ENCODE data around the gene EEF1AKMT3. TPM values are rescaled to one million over a fixed set of nuclear protein-coding genes. Genes with fewer than 3 reads are reported as not detected.
"Not testable (repeated sequence)": the region's sequence is repeated elsewhere in the genome, so short reads cannot be mapped to it uniquely, and the experiment has no call there.

EEF1AKMT3 gene
- polyA plus RNA-seq, 3 donors from 2014 or later = 1.3 to 3.4 (median 2.8) TPM

- DNase-seq = no peak
- no peak overlapping the region for H3K27ac Mint-ChIP-seq
- H3K4me1 Mint-ChIP-seq = peaks cover 0 to 2% of the 10 kb centered on the region in 2 donors
- peaks cover 0 to 11% (median 3%) of the 10 kb centered on the region in 3 donors for H3K36me3 Mint-ChIP-seq
- peaks cover 0 to 2% (median 2%) of the 10 kb centered on the region in 3 donors for H3K27me3 Mint-ChIP-seq (ENCODE audit: low read depth in 3 of 3)
- no peak overlapping the region for H3K4me3 Mint-ChIP-seq
- no peaks in the 10 kb centered on the region for H3K9me3 Mint-ChIP-seq
Observed at GRCh38 chr12:57817261-57817989, 45.0 kb downstream of the EEF1AKMT3 start.

DNA sequence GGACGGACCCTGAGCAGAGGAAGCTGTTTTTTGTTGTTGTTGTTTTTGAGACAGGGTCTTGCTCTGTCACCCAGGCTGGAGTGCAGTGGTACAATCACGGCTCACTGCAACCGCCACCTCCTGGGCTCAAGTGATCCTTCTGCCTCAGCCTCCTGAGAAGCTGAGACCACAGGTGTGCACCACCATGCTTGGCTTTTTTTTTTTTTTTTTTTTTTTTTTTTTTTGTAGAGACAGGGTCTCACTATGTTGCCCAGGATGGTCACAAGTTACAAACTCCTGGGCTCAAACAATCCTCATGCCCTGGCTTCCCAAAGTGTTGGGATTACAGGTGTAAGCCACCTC is 45.5 kb downstream of the EEF1AKMT3 start:
- H3K27me3 Mint-ChIP-seq (ENCODE audit: low read depth in 3 of 3); H3K27ac Mint-ChIP-seq: not testable (repeated sequence)

GRCh38 chr12:57820119-57820518 is 47.7 kb downstream of the EEF1AKMT3 start:
- H3K4me3 Mint-ChIP-seq; DNase-seq; H3K27ac Mint-ChIP-seq; H3K4me1 Mint-ChIP-seq; H3K27me3 Mint-ChIP-seq (ENCODE audit: low read depth in 3 of 3); H3K9me3 Mint-ChIP-seq: not testable (repeated sequence)
- H3K36me3 Mint-ChIP-seq = peaks cover 10 to 26% (median 11%) of the 10 kb centered on the region in 3 donors

More for the DNA sequence above, 45.5 kb downstream of the EEF1AKMT3 start:
- not testable (repeated sequence) for H3K4me1 Mint-ChIP-seq, H3K9me3 Mint-ChIP-seq, DNase-seq, H3K4me3 Mint-ChIP-seq
- peaks cover 1 to 17% (median 4%) of the 10 kb centered on the region in 3 donors for H3K36me3 Mint-ChIP-seq

DNA sequence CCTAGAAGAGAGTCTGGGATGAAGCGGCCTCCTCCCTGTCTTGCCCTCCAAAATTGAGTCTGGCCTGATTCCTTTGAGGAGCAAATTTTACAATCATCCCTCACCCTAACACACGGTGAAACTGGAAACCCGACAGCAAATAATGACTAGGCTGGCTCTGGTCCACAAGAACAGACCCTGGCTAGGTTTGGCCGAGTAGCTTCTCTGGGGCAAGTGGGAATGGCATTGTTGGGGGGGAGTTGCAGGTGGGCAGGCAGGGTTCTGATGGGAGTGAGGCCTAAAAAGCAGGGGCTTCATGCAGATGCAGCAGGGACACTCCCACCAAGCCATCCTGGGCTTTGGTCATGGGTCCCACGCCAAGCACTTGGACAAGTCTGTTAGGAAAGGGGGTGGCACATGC is 48.6 kb downstream of the EEF1AKMT3 start:
- not testable (repeated sequence) for H3K27ac Mint-ChIP-seq, H3K9me3 Mint-ChIP-seq

DNA sequence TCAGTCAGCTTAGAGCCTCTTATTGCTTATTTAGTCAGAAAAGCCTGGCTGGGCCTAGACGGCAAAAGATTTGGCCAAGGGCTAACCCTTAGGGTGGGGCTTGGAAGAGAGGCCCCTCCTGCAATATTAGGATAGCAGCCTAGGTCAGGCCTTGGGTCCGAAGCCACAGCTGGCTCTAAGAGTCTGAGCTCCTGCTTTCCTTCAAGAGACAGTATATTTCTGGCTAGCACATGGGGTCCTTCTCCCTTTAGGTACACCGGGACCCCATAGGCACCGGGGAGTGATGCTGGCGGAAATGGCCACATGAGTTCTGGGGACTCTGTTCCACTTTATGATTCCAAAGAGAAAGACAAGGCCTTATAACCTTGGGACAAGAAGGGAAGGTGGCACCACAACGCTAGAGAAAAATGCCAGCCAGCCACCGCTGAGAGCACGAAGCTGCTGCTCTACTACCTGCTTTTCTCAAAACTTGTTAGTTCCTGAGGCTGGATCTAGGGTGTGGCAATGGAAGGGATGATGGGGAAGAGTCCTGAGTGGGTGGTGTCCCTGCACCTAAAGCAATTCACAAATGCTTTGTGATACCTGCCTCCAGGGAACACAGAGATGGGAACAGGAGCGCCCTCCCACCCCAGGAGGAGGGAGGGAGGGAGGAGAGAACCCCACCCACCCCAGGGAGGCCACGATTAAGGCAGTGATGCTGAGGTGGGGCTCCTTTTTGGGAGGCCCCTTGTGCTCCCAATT is 49.2 kb downstream of the EEF1AKMT3 start:
- Mint-ChIP-seq H3K27ac (peak overlapping the region in 1 of 6 donors; percentile 40), H3K36me3 (peaks cover 11 to 34% (median 18%) of the 10 kb centered on the region in 3 donors), H3K9me3 (no peaks in the 10 kb centered on the region), H3K4me3 (no peak overlapping the region), H3K27me3 (ENCODE audit: low read depth in 3 of 3) (peaks cover 2 to 5% (median 2%) of the 10 kb centered on the region in 3 donors), H3K4me1 (peaks cover 0 to 2% of the 10 kb centered on the region in 2 donors)
- no peak for DNase-seq

More for the DNA sequence above, 48.6 kb downstream of the EEF1AKMT3 start:
- DNase-seq; H3K27me3 Mint-ChIP-seq (ENCODE audit: low read depth in 3 of 3); H3K4me1 Mint-ChIP-seq; H3K4me3 Mint-ChIP-seq: not testable (repeated sequence)
- H3K36me3 Mint-ChIP-seq = peaks cover 11 to 34% (median 18%) of the 10 kb centered on the region in 3 donors

DNA sequence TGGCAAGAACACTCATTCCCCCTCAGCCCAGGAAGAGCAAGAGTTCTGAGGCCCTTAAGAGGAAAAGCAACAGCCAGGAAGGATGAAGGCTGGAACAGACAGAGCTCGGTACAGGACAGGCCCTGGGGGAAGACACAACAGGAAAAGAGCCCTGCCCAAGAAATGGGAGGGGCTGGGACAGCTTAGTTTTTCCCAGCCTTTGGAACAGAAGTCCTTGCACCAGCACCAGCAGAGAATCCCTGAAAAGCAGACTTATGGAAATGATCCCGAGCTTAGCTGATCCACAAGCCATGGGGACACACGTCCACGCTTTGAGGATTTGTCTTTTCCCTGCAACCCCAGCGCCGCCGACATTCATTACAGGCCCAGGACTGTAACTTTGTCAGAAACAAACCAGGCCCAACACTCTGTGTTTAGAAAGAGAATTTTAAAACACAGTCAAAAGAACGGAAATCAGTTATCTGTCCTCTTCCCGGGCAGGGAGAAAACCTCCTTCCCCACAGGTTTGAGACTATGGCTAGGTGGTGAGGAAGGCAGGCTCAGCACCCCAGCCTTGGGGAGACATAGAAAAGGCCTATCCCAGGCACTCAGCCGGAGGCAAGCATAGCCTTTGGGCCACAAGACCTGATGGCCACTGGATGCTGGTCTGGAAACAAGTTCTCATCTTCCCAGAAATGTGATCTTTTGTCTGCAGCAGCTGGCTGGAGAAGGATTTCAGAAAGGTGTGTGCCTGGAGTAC is 50.1 kb downstream of the EEF1AKMT3 start:
- Mint-ChIP-seq H3K27me3 (ENCODE audit: low read depth in 3 of 3) (peaks cover 2 to 5% (median 2%) of the 10 kb centered on the region in 3 donors), H3K4me1 (peaks cover 0 to 2% of the 10 kb centered on the region in 2 donors), H3K36me3 (peaks cover 11 to 40% (median 18%) of the 10 kb centered on the region in 3 donors), H3K4me3 (no peak overlapping the region), H3K27ac (peak overlapping the region in 1 of 6 donors; percentile 37), H3K9me3 (no peaks in the 10 kb centered on the region)
- DNase-seq = no peak

DNA sequence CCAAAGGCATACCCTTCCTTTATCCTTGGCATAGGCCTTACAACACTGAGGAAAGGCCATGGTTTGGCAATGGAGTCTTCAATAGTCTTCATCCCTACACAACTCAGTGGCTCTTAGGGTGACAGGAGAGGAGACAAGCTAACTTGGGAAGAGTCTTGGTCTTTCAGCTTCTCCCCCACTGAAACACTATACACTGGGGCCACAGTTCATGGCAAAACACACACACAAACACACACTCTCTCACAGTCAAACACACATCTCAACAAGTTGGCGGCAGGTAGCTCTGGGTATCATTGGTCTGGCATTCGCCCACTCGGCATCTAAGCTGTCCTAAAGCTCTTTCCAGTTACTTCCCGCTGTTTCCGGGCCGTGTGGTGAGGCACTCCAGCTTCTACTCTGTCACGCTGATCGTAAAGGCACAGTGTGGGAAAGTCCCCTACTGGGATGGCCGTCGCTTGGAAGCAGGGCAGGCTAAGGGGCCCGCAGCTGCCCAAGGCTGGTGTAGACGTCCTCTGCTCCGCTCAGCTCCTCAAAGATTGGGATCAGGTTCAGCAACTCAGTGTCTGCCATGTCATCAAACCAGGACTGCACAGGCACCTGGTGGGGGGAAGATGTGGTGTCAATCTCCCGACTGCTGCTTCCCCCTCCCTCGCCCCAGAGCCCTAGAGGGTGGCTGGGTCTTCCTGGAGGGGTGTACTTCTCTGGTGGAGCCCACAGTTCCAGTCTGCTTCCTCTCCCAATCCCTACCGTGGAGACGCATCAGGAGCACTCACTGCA is 50.9 kb downstream of the EEF1AKMT3 start:
- peaks cover 0 to 2% of the 10 kb centered on the region in 2 donors for H3K4me1 Mint-ChIP-seq
- H3K4me3 Mint-ChIP-seq = no peak overlapping the region
- peaks cover 11 to 40% (median 18%) of the 10 kb centered on the region in 3 donors for H3K36me3 Mint-ChIP-seq
- H3K27ac Mint-ChIP-seq = peak overlapping the region in 1 of 6 donors; percentile 61
- no peak for DNase-seq
- peaks cover 2 to 5% (median 2%) of the 10 kb centered on the region in 3 donors for H3K27me3 Mint-ChIP-seq (ENCODE audit: low read depth in 3 of 3)
- no peaks in the 10 kb centered on the region for H3K9me3 Mint-ChIP-seq

- Mint-ChIP-seq H3K27me3 (ENCODE audit: low read depth in 3 of 3) (peaks cover 2 to 5% (median 2%) of the 10 kb centered on the region in 3 donors), H3K27ac (no peak overlapping the region), H3K4me1 (peaks cover 3 to 7% of the 10 kb centered on the region in 2 donors), H3K36me3 (peaks cover 11 to 37% (median 18%) of the 10 kb centered on the region in 3 donors), H3K4me3 (no peak overlapping the region), H3K9me3 (no peaks in the 10 kb centered on the region)
- no peak for DNase-seq
Observed at GRCh38 chr12:57823908-57824640, 51.7 kb downstream of the EEF1AKMT3 start.

DNA sequence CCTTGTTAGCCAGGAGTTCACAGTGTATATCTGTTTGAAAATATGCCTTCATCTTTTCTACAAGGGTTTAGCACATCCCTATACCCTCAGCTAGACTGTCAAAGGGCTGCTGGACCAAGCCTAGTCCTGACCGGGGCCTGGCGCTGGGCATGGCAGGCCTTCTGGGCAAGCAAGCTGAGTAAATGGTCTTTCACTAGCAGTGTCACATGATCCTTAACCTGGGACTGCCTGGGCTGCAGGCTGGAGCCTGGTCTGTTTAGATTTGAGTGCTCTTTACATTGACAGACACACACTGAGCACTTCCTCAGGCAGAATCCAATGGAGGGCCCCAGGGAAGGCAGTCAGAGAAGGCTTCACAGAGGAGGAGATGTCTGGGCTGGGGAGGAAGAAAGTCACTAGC is 53.0 kb downstream of the EEF1AKMT3 start:
- Mint-ChIP-seq H3K27me3 (ENCODE audit: low read depth in 3 of 3) (peaks cover 2 to 5% (median 2%) of the 10 kb centered on the region in 3 donors), H3K36me3 (peaks cover 11 to 41% (median 18%) of the 10 kb centered on the region in 3 donors), H3K27ac (peak overlapping the region in 2 of 6 donors; percentile 66 to 74), H3K4me1 (peaks cover 9 to 16% of the 10 kb centered on the region in 2 donors), H3K4me3 (no peak overlapping the region), H3K9me3 (no peaks in the 10 kb centered on the region)
- DNase-seq = no peak

DNA sequence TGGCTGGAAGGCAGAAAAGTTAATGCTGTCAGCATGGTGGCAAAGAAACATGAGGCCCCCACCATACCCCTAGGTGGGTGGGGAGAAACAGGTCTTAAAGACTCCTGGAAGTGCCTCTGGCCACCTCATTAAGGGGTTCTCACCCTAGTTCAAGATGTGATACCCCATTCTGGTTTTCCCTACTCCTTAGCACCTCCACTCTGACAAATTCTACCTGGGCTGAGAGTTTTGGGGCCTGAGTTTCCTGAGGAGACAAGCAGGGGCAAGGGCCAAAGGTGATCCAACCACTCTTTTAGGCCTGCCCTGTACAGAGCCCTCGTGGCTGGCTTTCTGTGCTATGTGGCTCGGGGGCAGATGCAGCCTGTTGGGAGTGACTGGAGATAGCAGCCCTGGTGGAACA is 54.0 kb downstream of the EEF1AKMT3 start:
- H3K4me1 Mint-ChIP-seq = peaks cover 13 to 21% of the 10 kb centered on the region in 2 donors
- peaks cover 2 to 5% (median 2%) of the 10 kb centered on the region in 3 donors for H3K27me3 Mint-ChIP-seq (ENCODE audit: low read depth in 3 of 3)
- peak overlapping the region in 3 of 6 donors; percentile 12 to 49 (median 32) for H3K27ac Mint-ChIP-seq
- H3K36me3 Mint-ChIP-seq = peaks cover 11 to 41% (median 18%) of the 10 kb centered on the region in 3 donors
- no peak overlapping the region for H3K4me3 Mint-ChIP-seq
- H3K9me3 Mint-ChIP-seq = no peaks in the 10 kb centered on the region
- no peak for DNase-seq

GRCh38 chr12:57826966-57827365 is 54.6 kb downstream of the EEF1AKMT3 start:
- H3K36me3 Mint-ChIP-seq = peaks cover 11 to 36% (median 18%) of the 10 kb centered on the region in 3 donors
- H3K4me3 Mint-ChIP-seq = no peak overlapping the region
- peak overlapping the region in 3 of 6 donors; percentile 13 to 49 (median 40) for H3K27ac Mint-ChIP-seq
- H3K4me1 Mint-ChIP-seq = peaks cover 18 to 26% of the 10 kb centered on the region in 2 donors
- DNase-seq = no peak
- peaks cover 2 to 5% (median 2%) of the 10 kb centered on the region in 3 donors for H3K27me3 Mint-ChIP-seq (ENCODE audit: low read depth in 3 of 3)
- H3K9me3 Mint-ChIP-seq = no peaks in the 10 kb centered on the region

DNA sequence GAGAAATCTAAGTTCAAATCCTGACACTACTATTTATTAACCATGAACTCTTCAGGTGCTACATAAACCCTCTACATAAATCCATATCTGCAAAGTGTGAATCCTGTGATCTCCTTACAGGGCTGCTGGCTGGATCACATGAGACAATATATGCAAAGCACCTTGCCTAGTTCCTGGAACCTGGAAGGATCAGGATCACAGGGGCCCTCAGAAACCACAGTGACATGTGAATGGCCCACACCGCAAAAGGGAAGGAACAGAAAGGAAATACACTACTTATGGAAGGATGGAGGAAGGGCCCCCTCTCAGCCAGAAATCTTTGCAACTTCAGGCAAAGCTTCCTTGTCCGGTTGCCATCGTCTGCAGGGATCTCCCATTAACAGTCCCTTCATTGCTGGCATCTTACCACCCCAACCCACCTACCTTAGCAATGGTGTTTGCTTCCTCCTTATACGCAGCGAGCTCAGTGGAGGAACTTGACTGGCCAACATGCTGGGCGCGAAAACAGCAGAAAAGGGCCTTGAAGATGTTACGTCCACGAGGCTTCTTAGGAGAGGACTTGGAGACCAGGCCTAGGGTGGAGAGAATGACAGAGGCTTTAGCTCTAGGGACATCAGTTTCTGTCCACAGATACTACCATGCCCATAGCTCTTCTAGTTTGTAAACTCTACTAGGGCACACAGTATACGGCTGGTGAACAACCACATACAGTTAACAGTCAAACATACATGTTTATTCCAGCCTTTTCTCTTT is 56.8 kb downstream of the EEF1AKMT3 start:
- H3K27me3 Mint-ChIP-seq (ENCODE audit: low read depth in 3 of 3) = peaks cover 0 to 5% (median 0%) of the 10 kb centered on the region in 3 donors
- peaks cover 39 to 49% of the 10 kb centered on the region in 2 donors for H3K4me1 Mint-ChIP-seq
- H3K36me3 Mint-ChIP-seq = peaks cover 0 to 20% (median 9%) of the 10 kb centered on the region in 3 donors
- H3K4me3 Mint-ChIP-seq = no peak overlapping the region
- DNase-seq = no peak
- H3K9me3 Mint-ChIP-seq = no peaks in the 10 kb centered on the region
- H3K27ac Mint-ChIP-seq = peak overlapping the region in 2 of 6 donors; percentile 45 to 67
